Cerebellar cortex (tissue), 1 donor: ENCODE data around the gene CASZ1.

Experiments used
- DNase-seq: peaks from one replicate; pipeline ENCODE4 v3.0.0-alpha.2; 2015; ENCODE audit warnings: low spot score

The CASZ1 gene

GRCh38 chr1:10706376-10706913, 90.0 kb downstream of the CASZ1 start:
- DNase-seq: no peak

DNA sequence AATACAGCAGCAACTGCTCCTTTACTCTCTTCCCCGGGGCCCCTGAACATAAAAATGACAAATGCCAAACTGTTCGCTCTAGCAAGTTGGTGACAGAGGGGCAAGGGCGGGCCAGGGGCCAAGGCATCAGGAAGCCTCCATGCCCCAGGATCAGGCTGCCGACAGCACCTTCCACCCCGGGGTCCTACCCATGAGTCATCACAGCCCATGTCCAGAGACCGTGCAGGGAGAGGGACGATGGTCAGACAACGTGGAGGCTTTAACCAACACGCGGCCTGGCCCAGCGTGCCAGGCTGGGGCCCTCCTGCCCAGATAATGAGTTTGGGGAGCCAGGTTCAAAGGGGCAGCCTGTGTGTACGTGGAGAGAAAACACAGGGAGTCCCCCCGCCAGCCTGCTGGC, 90.5 kb downstream of the CASZ1 start:
- no peak for DNase-seq

- no peak for DNase-seq
Observed at GRCh38 chr1:10704368-10704882, 92.0 kb downstream of the CASZ1 start.

- no peak for DNase-seq
Observed at GRCh38 chr1:10703702-10704101, 92.7 kb downstream of the CASZ1 start.

DNA sequence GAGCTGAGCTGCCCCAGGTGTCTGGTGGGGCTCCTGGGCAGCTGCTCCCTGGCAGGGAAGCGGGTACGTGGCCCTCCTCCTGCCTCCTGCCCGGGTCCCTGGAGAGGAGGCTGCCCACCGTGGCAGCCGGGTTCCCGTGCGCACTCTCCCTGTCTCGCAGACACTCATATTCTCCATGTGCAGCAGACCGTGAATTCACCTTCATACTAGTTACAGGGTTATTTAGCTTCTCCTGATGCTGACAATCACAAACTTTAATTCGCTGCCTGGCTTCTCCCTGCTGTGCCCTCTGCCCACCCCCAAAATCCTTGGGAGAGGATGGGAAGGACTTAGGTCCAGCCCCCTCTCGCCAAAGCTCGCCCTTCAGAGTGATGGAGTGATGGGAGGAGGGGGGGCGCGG, 95.3 kb downstream of the CASZ1 start:
- no peak for DNase-seq

GRCh38 chr1:10699470-10699835, 97.0 kb downstream of the CASZ1 start:
- no peak for DNase-seq

- DNase-seq: no peak
Observed at GRCh38 chr1:10698726-10699469, 97.5 kb downstream of the CASZ1 start.

GRCh38 chr1:10697621-10698160, 98.8 kb downstream of the CASZ1 start:
- DNase-seq: no peak

- DNase-seq: no peak
Observed at GRCh38 chr1:10696977-10697376, 99.5 kb downstream of the CASZ1 start.

- peak; percentile 74 for DNase-seq
Observed at GRCh38 chr1:10694633-10695627, 101.5 kb downstream of the CASZ1 start.

DNA sequence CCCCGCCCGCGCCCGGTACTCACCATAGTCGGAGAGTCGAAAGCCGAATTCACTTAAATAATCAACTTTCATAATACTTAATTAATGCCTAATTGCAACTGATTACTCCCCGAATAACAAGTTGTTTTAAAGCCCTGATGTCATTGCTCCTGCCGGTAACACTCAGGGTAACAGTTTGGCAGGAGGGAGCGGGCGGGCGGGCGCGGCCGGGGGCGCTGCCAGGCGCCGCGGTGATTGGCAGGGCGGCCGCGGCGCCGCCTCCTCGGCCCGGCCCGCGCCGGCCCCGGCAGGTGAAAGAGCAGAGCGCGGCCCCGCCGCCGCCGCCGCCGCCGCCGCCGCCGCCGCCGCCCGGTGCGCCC, 102.2 kb downstream of the CASZ1 start:
- DNase-seq: peak; percentile 23

GRCh38 chr1:10693497-10694273, 102.8 kb downstream of the CASZ1 start:
- no peak for DNase-seq

GRCh38 chr1:10693152-10693496, 103.3 kb downstream of the CASZ1 start:
- DNase-seq: no peak

GRCh38 chr1:10692401-10693021, 103.9 kb downstream of the CASZ1 start:
- peak; percentile 23 for DNase-seq

DNA sequence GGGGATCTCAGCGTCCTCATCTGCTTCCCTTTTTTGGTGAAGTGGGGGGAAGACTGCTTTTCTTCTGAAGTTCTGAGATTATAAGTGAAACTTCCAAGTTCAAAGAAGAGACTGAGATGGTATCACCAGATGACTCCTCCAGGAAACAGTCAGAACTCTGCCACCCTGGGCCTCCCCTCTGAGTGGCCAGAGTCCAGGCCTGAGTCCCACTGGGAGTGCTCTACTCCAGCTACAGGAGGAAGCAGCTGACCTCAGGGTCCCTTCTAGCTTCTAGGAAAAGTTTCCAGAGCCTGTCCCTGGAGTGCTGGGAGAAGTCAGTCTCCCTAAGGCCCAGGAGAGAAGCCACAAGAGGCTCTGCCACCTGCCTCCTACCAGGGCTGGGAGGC, 104.7 kb downstream of the CASZ1 start:
- DNase-seq: no peak

GRCh38 chr1:10691075-10691739, 105.2 kb downstream of the CASZ1 start:
- DNase-seq: no peak

GRCh38 chr1:10690484-10690883, 106.0 kb downstream of the CASZ1 start:
- DNase-seq: no peak

DNA sequence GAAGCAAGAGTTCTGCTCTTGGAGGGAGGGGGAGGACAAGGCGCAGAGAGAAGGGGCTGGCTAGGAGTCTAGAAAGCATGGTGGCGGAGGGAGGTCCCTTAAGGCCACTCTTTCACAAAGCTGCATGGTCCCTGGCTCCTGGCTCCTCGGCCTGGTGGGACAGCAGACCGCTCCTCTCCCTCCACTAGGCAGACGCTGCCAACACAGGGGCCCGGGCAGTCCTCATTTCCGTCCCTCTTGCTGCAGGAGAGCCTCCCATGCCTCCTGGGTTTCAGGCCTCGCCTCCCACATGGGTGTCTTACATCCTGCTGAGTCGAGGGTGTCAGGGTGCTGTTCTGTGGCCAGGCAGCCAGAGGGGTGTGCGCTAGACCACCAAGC, 108.0 kb downstream of the CASZ1 start:
- no peak for DNase-seq

DNA sequence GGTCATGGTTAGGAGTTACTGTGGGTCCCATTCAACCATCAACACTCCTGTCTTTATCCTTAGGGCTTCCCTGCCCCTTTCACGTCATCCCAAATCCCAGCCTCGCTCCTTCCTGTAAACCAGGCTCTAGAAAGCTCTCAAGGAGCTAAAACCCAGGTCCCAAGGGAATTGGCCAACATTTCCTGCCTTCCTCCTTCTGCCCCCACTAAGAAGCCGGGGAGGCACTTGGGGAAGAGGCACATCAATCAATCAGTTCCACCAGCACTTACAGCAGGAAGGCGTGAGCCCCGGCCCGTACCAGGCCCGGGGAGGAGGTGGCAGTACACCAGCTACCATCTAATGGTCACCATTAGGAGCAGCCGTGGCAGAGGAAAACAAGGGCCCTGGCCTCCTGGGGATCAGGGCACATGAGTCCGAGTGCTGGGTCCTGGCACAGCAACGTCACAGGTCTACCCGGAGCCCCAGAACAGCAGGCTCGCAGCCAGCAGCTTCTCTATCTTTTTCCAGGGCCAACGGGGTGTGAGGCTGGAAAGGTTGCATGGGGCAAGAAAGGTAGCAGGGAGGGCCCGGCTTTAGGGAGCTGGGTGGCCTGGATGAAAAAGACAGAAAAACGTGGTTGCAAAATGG, 108.6 kb downstream of the CASZ1 start:
- DNase-seq: no peak

GRCh38 chr1:10687251-10687651, 109.2 kb downstream of the CASZ1 start:
- no peak for DNase-seq
